Kidney (tissue), 14 donors: Measurements from ENCODE around the gene HS1BP3. TPM values are rescaled to one million over a fixed set of nuclear protein-coding genes. Genes with fewer than 3 reads are reported as not detected.

ENCODE experiments used
- DNase-seq, 5 donors: peaks; one replicate each; pipeline ENCODE4 v3.0.0-alpha.2; 2013 to 2020
- FAIRE-seq: peaks from 2 replicates; lab custom pipeline; 2012; peaks lifted over from hg19 to GRCh38; lab: Jason Lieb, UNC
- H3K27ac ChIP-seq, 2 donors: one replicate each; pipeline ENCODE4 v1.7.0; 2013; ENCODE audit warnings: low read depth in 2 of 2, low read length in 2 of 2, inconsistent platforms in 1 of 2
- H3K27me3 ChIP-seq: one replicate; pipeline ENCODE4 v1.7.1; 2013; ENCODE audit warnings: low read length, inconsistent platforms; ENCODE audit not compliant: control insufficient read depth, insufficient read depth
- H3K36me3 ChIP-seq, 3 donors: one replicate each; pipeline versions ENCODE4 v1.7.0 to v1.7.1; 2013; ENCODE audit warnings: low read length in 3 of 3, control low read depth in 1 of 3, inconsistent platforms in 1 of 3; ENCODE audit not compliant: insufficient read depth in 3 of 3, control insufficient read depth in 2 of 3
- H3K4me1 ChIP-seq, 3 donors: one replicate each; pipeline versions ENCODE4 v1.7.0 to v1.7.1; 2013; ENCODE audit warnings: low read length in 3 of 3, inconsistent platforms in 1 of 3, low read depth in 1 of 3; ENCODE audit not compliant: control insufficient read depth in 2 of 3, insufficient read depth in 2 of 3
- H3K4me3 ChIP-seq, 3 donors: one replicate each; pipeline versions ENCODE4 v1.7.0 to v1.8.1; 2013; ENCODE audit warnings: low read length in 3 of 3, control low read depth in 1 of 3, inconsistent platforms in 1 of 3
- H3K9ac ChIP-seq, 3 donors: one replicate each; pipeline versions ENCODE4 v1.7.0 to v1.7.1; 2013; ENCODE audit warnings: low read length in 3 of 3, control low read depth in 1 of 3, inconsistent platforms in 1 of 3
- H3K9me3 ChIP-seq, 3 donors: one replicate each; pipeline versions ENCODE4 v1.7.0 to v1.7.1; 2013; ENCODE audit warnings: low read length in 3 of 3, control low read depth in 1 of 3, inconsistent platforms in 1 of 3; ENCODE audit not compliant: control insufficient read depth in 2 of 3, insufficient read depth in 1 of 3
- CTCF ChIP-seq: IDR thresholded peaks from 3 replicates; pipeline ENCODE4 v1.5.1; 2012; ENCODE audit warnings: mild to moderate bottlenecking, moderate library complexity, borderline replicate concordance; ENCODE audit not compliant: insufficient read depth; ENCODE audit errors: extremely low read depth
- intact Hi-C: fragments of 100-400 bp; cut with DNase I; formaldehyde crosslinking; loops from one replicate; pipeline ENCODE4 v1.11.1; 2022
- polyA plus RNA-seq: library from polyadenylated mRNA; stranded (reverse); fragments of 350-450 nt; fragmentation: Illumina TruSeq; extraction: RNeasy Lipid Tissue Mini Kit (QIAGEN cat#74804); gene quantifications from one replicate; pipeline ENCODE4 v1.2.3, GENCODE V29; 2014; ENCODE audit warnings: low read depth, low replicate concordance; ENCODE audit not compliant: insufficient read depth
- total RNA-seq: library from RNA; stranded (reverse); fragmentation: NEBNext Ultra II Directional; extraction: Animal tissue kit (Norgen Biotek cat#: 25700); gene quantifications from one replicate; pipeline ENCODE4 v1.2.1, GENCODE V29; 2021
- donor health status: control.
- donor health status: control.
- donor health status: control.
- donor health status: control.
- donor health status: control.
- donor health status: DM: yes; HTN: yes; CAD: no.
- donor health status: Normal renal cell carcinoma (clear cell type).

The HS1BP3 gene
- total and polyA plus RNA-seq, 2 donors from 2014 or later = 35.5 to 37.5 TPM

- no peak for TF ChIP-seq CTCF
- FAIRE-seq (no peak), DNase-seq (peak in 2 of 5 donors; percentile 53 to 64)
- H3K9me3 ChIP-seq = peaks cover 0 to 2% (median 0%) of the 10 kb centered on the region in 3 donors
- peak overlapping the region in 1 of 3 donors; percentile 14 for H3K9ac ChIP-seq
- peaks cover 7 to 70% (median 56%) of the 10 kb centered on the region in 3 donors for H3K4me1 ChIP-seq
- no peaks in the 10 kb centered on the region for H3K27me3 ChIP-seq
- intact Hi-C loops = no loop called here
- no peaks in the 10 kb centered on the region for H3K36me3 ChIP-seq
- peak overlapping the region; percentile 93 to 95 for H3K27ac ChIP-seq
- no peak overlapping the region for H3K4me3 ChIP-seq
These were observed 67.4 kb downstream of the HS1BP3 start for GRCh38 chr2:20583425-20583881.

GRCh38 chr2:20582600-20583221, 68.2 kb downstream of the HS1BP3 start:
- DNase-seq = peak in 1 of 5 donors; percentile 62
- no peaks in the 10 kb centered on the region for H3K27me3 ChIP-seq
- H3K4me1 ChIP-seq = peaks cover 7 to 77% (median 63%) of the 10 kb centered on the region in 3 donors
- no peak for TF ChIP-seq CTCF
- no peak for FAIRE-seq
- H3K27ac ChIP-seq = peak overlapping the region; percentile 26 to 61
- H3K36me3 ChIP-seq = no peaks in the 10 kb centered on the region
- H3K9me3 ChIP-seq = peaks cover 0 to 2% (median 0%) of the 10 kb centered on the region in 3 donors
- H3K4me3 ChIP-seq = no peak overlapping the region
- intact Hi-C loops = no loop called here
- no peak overlapping the region for H3K9ac ChIP-seq

DNA sequence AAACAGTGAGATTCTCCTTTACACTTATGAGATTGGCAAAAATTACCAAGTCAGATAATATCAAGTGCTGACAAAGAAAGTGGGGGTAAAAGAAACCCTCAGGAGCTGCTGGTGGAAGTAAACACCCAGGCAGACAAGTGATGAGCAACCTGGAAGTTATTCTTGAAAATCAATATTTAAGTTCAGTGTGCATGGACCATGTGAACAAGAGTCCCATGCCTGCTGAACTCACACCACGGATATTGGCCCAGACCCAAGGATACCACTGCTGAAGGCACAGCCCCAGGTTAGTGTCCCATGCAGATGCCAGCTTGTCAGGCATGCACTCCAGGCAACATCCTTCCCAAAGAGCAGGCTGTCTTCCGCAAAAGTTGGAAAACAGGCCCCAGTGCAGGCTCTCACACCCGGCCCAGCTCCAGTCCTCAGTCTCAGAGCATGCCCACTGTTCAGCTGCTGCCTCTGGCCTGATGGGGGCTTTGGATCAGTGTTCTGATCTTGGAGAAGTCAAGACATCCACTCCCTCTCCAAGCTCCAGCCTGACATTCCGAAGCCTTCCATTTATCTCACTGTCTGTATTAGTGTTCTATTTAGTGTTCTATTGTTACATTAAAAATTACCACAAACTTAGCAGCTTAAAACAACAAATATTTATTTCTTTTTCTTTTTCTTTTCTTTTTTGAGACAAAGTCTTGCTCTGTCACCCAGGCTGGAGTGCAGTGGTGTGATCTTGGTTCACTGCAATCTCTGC, 70.0 kb downstream of the HS1BP3 start:
- peaks cover 7 to 79% (median 68%) of the 10 kb centered on the region in 3 donors for H3K4me1 ChIP-seq
- H3K27me3 ChIP-seq = no peaks in the 10 kb centered on the region
- TF ChIP-seq CTCF = no peak
- FAIRE-seq (no peak), DNase-seq (peak in 1 of 5 donors; percentile 49)
- peaks cover 0 to 2% (median 0%) of the 10 kb centered on the region in 3 donors for H3K9me3 ChIP-seq
- no peak overlapping the region for H3K27ac ChIP-seq
- intact Hi-C loops = no loop called here
- H3K4me3 ChIP-seq = no peak overlapping the region
- no peak overlapping the region for H3K9ac ChIP-seq
- no peaks in the 10 kb centered on the region for H3K36me3 ChIP-seq
